Neural cell (in vitro differentiated cells): ENCODE measurements around the gene RPL9. TPM values are rescaled to one million over a fixed set of nuclear protein-coding genes. Genes with fewer than 3 reads are reported as not detected.

Experiments used
- H2AFZ ChIP-seq: fragments of 200-600, 300-800 bp; sonication (generic), shearing (Covaris generic); 2 replicates; pipeline ENCODE4 v1.6.0; 2014; ENCODE audit warnings: low read depth, mild to moderate bottlenecking, antibody characterized with exemption, low read length, moderate library complexity
- H3F3A ChIP-seq: fragments of 200-600 bp; shearing (Covaris generic); 2 replicates; pipeline ENCODE4 v1.6.1; 2016; ENCODE audit warnings: mild to moderate bottlenecking, moderate library complexity, mixed read lengths, antibody characterized with exemption, low read length; ENCODE audit not compliant: insufficient read depth, poor library complexity, severe bottlenecking
- H3K27ac ChIP-seq: fragments of 200-600, 300-800 bp; sonication (generic), shearing (Covaris generic); 2 replicates; pipeline ENCODE4 v1.5.1; 2014; ENCODE audit warnings: mild to moderate bottlenecking, low read length, moderate library complexity
- H3K27me3 ChIP-seq: fragments of 300-800, 200-600 bp; sonication (generic), shearing (Covaris generic); 2 replicates; pipeline ENCODE4 v1.6.0; 2014; ENCODE audit warnings: mild to moderate bottlenecking, low read depth, low read length, moderate library complexity; ENCODE audit not compliant: insufficient read depth
- H3K36me3 ChIP-seq: fragments of 300-800, 200-600 bp; sonication (generic), shearing (Covaris generic); 2 replicates; pipeline ENCODE4 v1.5.1; 2014; ENCODE audit warnings: mild to moderate bottlenecking, antibody characterized with exemption, low read length, moderate library complexity; ENCODE audit not compliant: insufficient read depth
- H3K4me2 ChIP-seq: fragments of 300-800, 200-600 bp; sonication (generic), shearing (Covaris generic); 2 replicates; pipeline ENCODE4 v1.6.0; 2014; ENCODE audit warnings: mild to moderate bottlenecking, low read length
- H3K4me3 ChIP-seq: fragments of 300-800, 200-600 bp; sonication (generic), shearing (Covaris generic); 2 replicates; pipeline ENCODE4 v1.5.1; 2014; ENCODE audit warnings: mild to moderate bottlenecking, low read length, moderate library complexity
- H3K79me2 ChIP-seq: fragments of 200-600 bp; shearing (Covaris generic); replicated peaks from 2 replicates; pipeline ENCODE4 v1.6.0; 2014; ENCODE audit warnings: mild to moderate bottlenecking, low read length, moderate library complexity; ENCODE audit not compliant: insufficient read depth
- H3K9ac ChIP-seq: fragments of 300-800, 200-600 bp; sonication (generic), shearing (Covaris generic); 2 replicates; pipeline ENCODE4 v1.6.1; 2016; ENCODE audit warnings: mild to moderate bottlenecking, low read length, mixed read lengths
- H3K9me2 ChIP-seq: fragments of 200-600 bp; shearing (Covaris generic); 2 replicates; pipeline ENCODE4 v1.6.1; 2016; ENCODE audit warnings: mild to moderate bottlenecking, low read length, mixed read lengths; ENCODE audit not compliant: insufficient read depth
- H3K9me3 ChIP-seq: fragments of 200-600, 300-800 bp; sonication (generic), shearing (Covaris generic); 2 replicates; pipeline ENCODE4 v1.6.1; 2016; ENCODE audit warnings: mild to moderate bottlenecking, mixed run types, low read length, moderate library complexity, mixed read lengths
- H4K20me1 ChIP-seq: fragments of 200-600 bp; shearing (Covaris generic); 2 replicates; pipeline ENCODE4 v1.6.1; 2016; ENCODE audit warnings: mild to moderate bottlenecking, mixed run types; ENCODE audit not compliant: insufficient read depth
- CTCF ChIP-seq: fragments of 450-650 bp; IDR thresholded peaks from 2 replicates; pipeline ENCODE4 v1.5.1; 2014; ENCODE audit warnings: antibody characterized with exemption, mild to moderate bottlenecking, moderate library complexity; ENCODE audit not compliant: poor library complexity, severe bottlenecking
- EP300 ChIP-seq: fragments of 450-650 bp; conservative IDR thresholded peaks from 2 replicates; pipeline ENCODE4 v1.6.1; 2014; ENCODE audit warnings: antibody characterized with exemption, mild to moderate bottlenecking, moderate library complexity; ENCODE audit not compliant: poor library complexity, severe bottlenecking
- EZH2 ChIP-seq: fragments of 200-600, 300-800 bp; shearing (Covaris generic), sonication (generic); IDR thresholded peaks from 2 replicates; pipeline ENCODE4 v1.6.1; 2014; ENCODE audit warnings: antibody characterized with exemption, low read length, borderline replicate concordance, mild to moderate bottlenecking; ENCODE audit not compliant: insufficient read depth, poor library complexity, severe bottlenecking
- POLR2AphosphoS5 ChIP-seq: IDR thresholded peaks from 2 replicates; pipeline ENCODE4 v1.6.1; 2012
- REST ChIP-seq: IDR thresholded peaks from 2 replicates; pipeline ENCODE4 v1.6.1; 2012; ENCODE audit warnings: borderline replicate concordance
- SMC3 ChIP-seq: fragments of 450-650 bp; conservative IDR thresholded peaks from 2 replicates; pipeline ENCODE4 v1.6.1; 2014; ENCODE audit warnings: antibody characterized with exemption, mild to moderate bottlenecking, moderate library complexity; ENCODE audit not compliant: poor library complexity
- TAF1 ChIP-seq: IDR thresholded peaks from 2 replicates; pipeline ENCODE4 v1.6.1; 2012; ENCODE audit warnings: low read depth
- polyA plus RNA-seq: library from polyadenylated mRNA; depleted of rRNA; stranded (reverse); fragments of >200 nt; gene quantifications from 2 replicates; pipeline ENCODE4 v1.2.3, GENCODE V29; 2014

Gene RPL9
- polyA plus RNA-seq, 1 donor from 2014 or later: 5,676 TPM

GRCh38 chr4:39410415-39410814, 48.3 kb downstream of the RPL9 start:
- Histone ChIP-seq H3K27ac (no peak overlapping the region), H2AFZ (no peak overlapping the region), H3K9ac (no peak overlapping the region), H3K79me2 (no peaks in the 10 kb centered on the region), H4K20me1 (no peaks in the 10 kb centered on the region), H3K9me2 (no peaks in the 10 kb centered on the region), H3K4me2 (no peak overlapping the region), H3K27me3 (no peaks in the 10 kb centered on the region), H3K36me3 (no peaks in the 10 kb centered on the region), H3K4me3 (no peak overlapping the region), H3F3A (no peaks in the 10 kb centered on the region), H3K9me3 (no peaks in the 10 kb centered on the region)
- TF ChIP-seq POLR2AphosphoS5: no peak
- TF ChIP-seq REST: no peak
- no peak for TF ChIP-seq CTCF
- no peak for TF ChIP-seq TAF1
- no peak for TF ChIP-seq SMC3
- TF ChIP-seq EZH2: no peak
- no peak for TF ChIP-seq EP300

GRCh38 chr4:39407584-39407885, 51.2 kb downstream of the RPL9 start:
- no peaks in the 10 kb centered on the region for H3K9me2 ChIP-seq
- H3K79me2 ChIP-seq: no peaks in the 10 kb centered on the region
- no peaks in the 10 kb centered on the region for H4K20me1 ChIP-seq
- no peak overlapping the region for H3K27ac ChIP-seq
- H2AFZ ChIP-seq: no peak overlapping the region
- TF ChIP-seq TAF1 (no peak), EP300 (no peak), REST (no peak), POLR2AphosphoS5 (no peak), SMC3 (no peak)
- no peak overlapping the region for H3K9ac ChIP-seq
- no peaks in the 10 kb centered on the region for H3K36me3 ChIP-seq
- no peak overlapping the region for H3K4me2 ChIP-seq
- no peaks in the 10 kb centered on the region for H3K9me3 ChIP-seq
- H3K4me3 ChIP-seq: no peak overlapping the region
- no peaks in the 10 kb centered on the region for H3F3A ChIP-seq
- no peaks in the 10 kb centered on the region for H3K27me3 ChIP-seq
